Measurements from ENCODE around the gene TLE1.

DNA sequence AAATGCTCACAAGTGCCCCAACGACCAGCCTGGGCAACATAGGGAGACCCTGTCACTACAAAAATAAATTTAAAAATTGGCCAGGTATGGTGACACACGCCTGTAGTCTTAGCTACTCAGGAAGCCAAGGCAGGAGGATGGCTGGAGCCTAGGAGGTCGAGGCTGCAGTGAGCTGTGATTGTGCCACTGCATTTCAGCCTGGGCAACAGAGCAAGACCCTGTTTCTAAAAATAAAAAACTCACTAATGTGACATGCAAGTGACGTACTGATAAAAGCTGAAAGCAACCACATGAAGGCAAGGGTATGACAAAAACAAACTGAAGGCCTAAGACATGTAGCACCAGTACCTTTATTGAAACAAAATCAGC lies 81.1 kb downstream of the TLE1 start:
- TF ChIP-seq, protein P1, sequence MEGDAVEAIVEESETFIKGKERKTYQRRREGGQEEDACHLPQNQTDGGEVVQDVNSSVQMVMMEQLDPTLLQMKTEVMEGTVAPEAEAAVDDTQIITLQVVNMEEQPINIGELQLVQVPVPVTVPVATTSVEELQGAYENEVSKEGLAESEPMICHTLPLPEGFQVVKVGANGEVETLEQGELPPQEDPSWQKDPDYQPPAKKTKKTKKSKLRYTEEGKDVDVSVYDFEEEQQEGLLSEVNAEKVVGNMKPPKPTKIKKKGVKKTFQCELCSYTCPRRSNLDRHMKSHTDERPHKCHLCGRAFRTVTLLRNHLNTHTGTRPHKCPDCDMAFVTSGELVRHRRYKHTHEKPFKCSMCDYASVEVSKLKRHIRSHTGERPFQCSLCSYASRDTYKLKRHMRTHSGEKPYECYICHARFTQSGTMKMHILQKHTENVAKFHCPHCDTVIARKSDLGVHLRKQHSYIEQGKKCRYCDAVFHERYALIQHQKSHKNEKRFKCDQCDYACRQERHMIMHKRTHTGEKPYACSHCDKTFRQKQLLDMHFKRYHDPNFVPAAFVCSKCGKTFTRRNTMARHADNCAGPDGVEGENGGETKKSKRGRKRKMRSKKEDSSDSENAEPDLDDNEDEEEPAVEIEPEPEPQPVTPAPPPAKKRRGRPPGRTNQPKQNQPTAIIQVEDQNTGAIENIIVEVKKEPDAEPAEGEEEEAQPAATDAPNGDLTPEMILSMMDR (IDR thresholded peaks at IDR 0.05; ENCODE audit: poor library complexity), result no peak
- no peak for TF ChIP-seq EZH2phosphoT487 (IDR thresholded peaks at IDR 0.05; ENCODE audit: low read depth, severe bottlenecking, unreplicated experiment)

All from hepatocyte (in vitro differentiated cells).